Right lobe of liver (tissue), 4 donors: Measurements from ENCODE around the gene OR4D1.

Experiments
- POLR2A ChIP-seq: fragments of 450-650 bp; IDR thresholded peaks from one replicate; pipeline ENCODE4 v1.6.1; 2017; ENCODE audit warnings: antibody characterized with exemption, mild to moderate bottlenecking
- TF ChIP-seq, protein P1 (sequence below), 4 donors: fragments of 200-600 bp in 3 of 4; fragments of 450-650 bp in 1 of 4; IDR thresholded peaks; one replicate each; pipeline versions ENCODE4 v1.5.1 to v1.8.0; 2016 to 2022; ENCODE audit warnings: antibody characterized with exemption in 4 of 4, mild to moderate bottlenecking in 2 of 4
- donor health status: DM: no; HTN: no; CAD: no.
- donor health status: DM: no; HTN: no; CAD: no.
- donor health status: DM: no; HTN: yes; CAD: no.

DNA sequence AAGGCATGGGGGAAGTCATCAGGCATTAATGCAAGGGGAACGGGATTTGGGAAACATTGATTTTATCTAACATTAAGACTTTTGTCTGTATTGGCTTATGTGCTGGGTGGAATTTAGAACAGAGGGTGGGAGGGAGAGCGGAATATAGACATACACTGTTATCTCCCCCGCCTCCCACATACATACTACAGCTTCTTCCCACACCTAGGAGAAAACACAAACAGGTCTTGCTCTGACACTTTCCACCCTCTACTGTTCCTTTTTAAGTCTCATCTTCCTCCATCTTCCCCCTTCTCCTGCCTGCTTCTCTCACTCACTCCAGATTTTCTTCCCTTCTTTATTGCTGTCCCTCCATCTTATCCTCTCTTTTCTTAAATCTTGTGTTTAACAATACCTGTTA is 425 bp downstream of the OR4D1 start:
- TF ChIP-seq, protein P1, sequence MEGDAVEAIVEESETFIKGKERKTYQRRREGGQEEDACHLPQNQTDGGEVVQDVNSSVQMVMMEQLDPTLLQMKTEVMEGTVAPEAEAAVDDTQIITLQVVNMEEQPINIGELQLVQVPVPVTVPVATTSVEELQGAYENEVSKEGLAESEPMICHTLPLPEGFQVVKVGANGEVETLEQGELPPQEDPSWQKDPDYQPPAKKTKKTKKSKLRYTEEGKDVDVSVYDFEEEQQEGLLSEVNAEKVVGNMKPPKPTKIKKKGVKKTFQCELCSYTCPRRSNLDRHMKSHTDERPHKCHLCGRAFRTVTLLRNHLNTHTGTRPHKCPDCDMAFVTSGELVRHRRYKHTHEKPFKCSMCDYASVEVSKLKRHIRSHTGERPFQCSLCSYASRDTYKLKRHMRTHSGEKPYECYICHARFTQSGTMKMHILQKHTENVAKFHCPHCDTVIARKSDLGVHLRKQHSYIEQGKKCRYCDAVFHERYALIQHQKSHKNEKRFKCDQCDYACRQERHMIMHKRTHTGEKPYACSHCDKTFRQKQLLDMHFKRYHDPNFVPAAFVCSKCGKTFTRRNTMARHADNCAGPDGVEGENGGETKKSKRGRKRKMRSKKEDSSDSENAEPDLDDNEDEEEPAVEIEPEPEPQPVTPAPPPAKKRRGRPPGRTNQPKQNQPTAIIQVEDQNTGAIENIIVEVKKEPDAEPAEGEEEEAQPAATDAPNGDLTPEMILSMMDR (IDR thresholded peaks at IDR 0.05) = no peak
- TF ChIP-seq POLR2A = no peak
